Nephron (organoid): ENCODE data around the gene NEDD4L.
"Not testable (repeated sequence)": the region's sequence is repeated elsewhere in the genome, so short reads cannot be mapped to it uniquely, and the experiment has no call there.

Source experiments
- H3K27ac Mint-ChIP-seq, 3 experiments: 2 replicates each; pipeline ENCODE4 v1.8.0; 2020; ENCODE audit warnings: mixed read lengths in 3 of 3, mild to moderate bottlenecking in 2 of 3, moderate library complexity in 1 of 3
- H3K27me3 Mint-ChIP-seq: 2 replicates; pipeline ENCODE4 v1.8.0; 2021; ENCODE audit warnings: low read depth, mild to moderate bottlenecking, moderate library complexity, mixed read lengths
- H3K36me3 Mint-ChIP-seq: 2 replicates; pipeline ENCODE4 v1.8.0; 2020; ENCODE audit warnings: low read depth, mixed read lengths
- H3K4me1 Mint-ChIP-seq: 2 replicates; pipeline ENCODE4 v1.8.0; 2020; ENCODE audit warnings: mixed read lengths
- H3K4me3 Mint-ChIP-seq, 3 experiments: 2 replicates each; pipeline ENCODE4 v1.8.0; 2020; ENCODE audit warnings: mild to moderate bottlenecking in 3 of 3, mixed read lengths in 3 of 3, moderate library complexity in 2 of 3
- H3K9me3 Mint-ChIP-seq: 2 replicates; pipeline ENCODE4 v1.8.0; 2020; ENCODE audit warnings: mixed read lengths
- TF ChIP-seq, protein P1 (sequence below), 3 experiments: fragments of 200-600 bp; sonication (generic); IDR thresholded peaks; one replicate each; pipeline ENCODE4 v1.5.0; 2021; ENCODE audit warnings: antibody characterized with exemption in 3 of 3; ENCODE audit not compliant: unreplicated experiment in 3 of 3

The NEDD4L gene

DNA sequence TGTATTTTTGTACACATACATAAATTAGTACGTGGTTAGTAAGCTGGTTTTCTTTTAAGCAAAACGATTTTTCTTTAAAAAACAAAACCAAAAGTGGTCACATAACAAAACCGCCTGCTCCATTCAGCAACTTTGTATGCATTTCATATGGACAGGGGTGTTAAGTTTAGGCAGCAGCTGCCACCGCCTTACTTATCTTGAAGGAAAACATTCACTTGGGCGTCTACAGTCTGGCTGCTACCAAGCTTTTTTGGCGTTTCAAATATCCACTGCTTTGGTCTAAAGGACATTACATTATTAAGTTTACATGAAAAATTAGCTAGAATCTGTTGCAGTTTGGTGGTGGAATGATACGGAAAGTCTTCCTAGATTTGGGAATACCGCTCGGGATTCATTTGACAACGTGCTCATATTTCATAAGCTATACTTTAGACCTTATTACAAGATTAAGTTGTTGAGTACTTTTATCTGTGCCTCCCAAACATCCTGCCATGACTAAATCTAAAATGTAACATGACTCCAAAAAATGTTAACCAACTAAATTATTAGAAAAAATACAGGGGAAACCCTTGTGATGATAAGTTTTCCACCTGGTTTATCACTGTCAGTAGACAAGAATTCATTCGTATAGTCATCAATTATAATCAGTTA, 214.8 kb downstream of the NEDD4L start:
- Mint-ChIP-seq H3K27me3 (no peaks in the 10 kb centered on the region), H3K4me1 (peaks cover 70% of the 10 kb centered on the region), H3K9me3 (no peaks in the 10 kb centered on the region), H3K27ac (peak overlapping the region; percentile 59 to 97 (median 93)), H3K36me3 (peaks cover 24% of the 10 kb centered on the region), H3K4me3 (peak overlapping the region in 2 of 3 experiments; percentile 72 to 92)
- TF ChIP-seq, protein P1, sequence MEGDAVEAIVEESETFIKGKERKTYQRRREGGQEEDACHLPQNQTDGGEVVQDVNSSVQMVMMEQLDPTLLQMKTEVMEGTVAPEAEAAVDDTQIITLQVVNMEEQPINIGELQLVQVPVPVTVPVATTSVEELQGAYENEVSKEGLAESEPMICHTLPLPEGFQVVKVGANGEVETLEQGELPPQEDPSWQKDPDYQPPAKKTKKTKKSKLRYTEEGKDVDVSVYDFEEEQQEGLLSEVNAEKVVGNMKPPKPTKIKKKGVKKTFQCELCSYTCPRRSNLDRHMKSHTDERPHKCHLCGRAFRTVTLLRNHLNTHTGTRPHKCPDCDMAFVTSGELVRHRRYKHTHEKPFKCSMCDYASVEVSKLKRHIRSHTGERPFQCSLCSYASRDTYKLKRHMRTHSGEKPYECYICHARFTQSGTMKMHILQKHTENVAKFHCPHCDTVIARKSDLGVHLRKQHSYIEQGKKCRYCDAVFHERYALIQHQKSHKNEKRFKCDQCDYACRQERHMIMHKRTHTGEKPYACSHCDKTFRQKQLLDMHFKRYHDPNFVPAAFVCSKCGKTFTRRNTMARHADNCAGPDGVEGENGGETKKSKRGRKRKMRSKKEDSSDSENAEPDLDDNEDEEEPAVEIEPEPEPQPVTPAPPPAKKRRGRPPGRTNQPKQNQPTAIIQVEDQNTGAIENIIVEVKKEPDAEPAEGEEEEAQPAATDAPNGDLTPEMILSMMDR (IDR thresholded peaks at IDR 0.05; ENCODE audit: unreplicated experiment in 3 of 3) = no peak

DNA sequence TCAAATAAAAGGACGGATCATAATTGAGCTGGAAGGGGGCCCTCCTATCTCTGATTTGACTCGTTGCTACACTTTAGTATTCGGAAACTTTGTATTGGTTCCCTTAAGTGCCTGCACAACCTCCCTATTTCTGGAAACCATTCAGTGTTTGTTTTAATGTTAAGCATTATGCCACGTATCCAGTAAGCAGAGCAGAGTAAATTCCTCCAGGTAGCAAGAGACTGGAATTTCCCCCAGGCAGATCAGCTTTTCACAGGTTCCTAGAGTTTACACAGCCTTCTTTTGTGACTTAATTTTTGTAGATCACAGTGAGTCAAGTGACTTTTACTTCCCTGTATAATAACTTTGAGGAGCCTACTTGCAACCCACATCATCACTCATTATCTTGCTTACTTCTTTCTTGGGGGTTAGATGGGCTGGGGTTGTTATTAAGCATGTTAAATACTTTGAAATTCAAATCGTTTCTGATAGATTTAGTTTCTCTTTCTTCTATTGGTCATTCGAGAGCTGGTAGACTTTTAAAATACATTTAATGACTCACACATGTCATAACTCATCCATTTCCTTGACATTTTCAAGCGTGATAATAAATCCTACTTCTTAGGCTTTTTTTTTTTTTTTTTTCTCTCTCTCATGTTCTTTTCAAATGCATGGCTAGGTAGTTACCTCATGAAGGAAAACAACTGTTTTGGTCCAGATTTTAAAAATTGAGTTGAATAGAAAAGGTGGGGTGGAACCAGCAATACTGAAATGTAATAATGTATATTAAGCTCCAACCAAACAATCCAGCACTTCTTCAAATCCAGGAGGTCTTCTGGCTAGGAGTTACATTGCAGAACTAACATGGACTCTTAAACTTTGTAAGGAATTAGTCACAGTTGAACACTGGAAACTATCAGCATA, 219.3 kb downstream of the NEDD4L start:
- TF ChIP-seq, protein P1 (IDR thresholded peaks at IDR 0.05; ENCODE audit: unreplicated experiment in 3 of 3) = no peak
- Mint-ChIP-seq H3K36me3 (peaks cover 3% of the 10 kb centered on the region), H3K4me3 (peak overlapping the region in 1 of 3 experiments; percentile 28), H3K4me1 (peaks cover 79% of the 10 kb centered on the region), H3K9me3 (no peaks in the 10 kb centered on the region), H3K27me3 (no peaks in the 10 kb centered on the region), H3K27ac (peak overlapping the region; percentile 71 to 88 (median 74))

DNA sequence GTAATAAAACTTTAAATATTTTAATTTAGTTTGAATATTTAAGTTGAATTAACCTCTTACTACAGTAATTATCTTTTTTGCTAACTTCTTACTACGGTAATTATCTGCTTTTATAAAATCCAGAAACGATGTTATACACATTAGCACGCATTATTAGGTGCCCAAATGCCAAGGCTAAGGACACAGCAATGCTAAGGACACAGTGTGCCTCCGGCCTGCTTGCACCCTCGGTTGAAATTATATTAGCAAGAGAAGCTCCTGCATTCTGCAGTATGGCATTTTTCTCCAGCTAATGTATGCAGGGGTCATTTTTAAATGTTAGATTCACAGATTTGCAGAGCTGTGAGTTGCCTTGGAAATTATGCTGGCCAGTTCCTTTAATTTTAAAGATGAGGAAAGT, 220.0 kb downstream of the NEDD4L start:
- H3K27me3 Mint-ChIP-seq = no peaks in the 10 kb centered on the region
- H3K9me3 Mint-ChIP-seq = no peaks in the 10 kb centered on the region
- TF ChIP-seq, protein P1 (IDR thresholded peaks at IDR 0.05; ENCODE audit: unreplicated experiment in 3 of 3) = no peak
- H3K27ac Mint-ChIP-seq = peak overlapping the region in 1 of 3 experiments; percentile 46
- H3K4me1 Mint-ChIP-seq = peaks cover 87% of the 10 kb centered on the region
- H3K36me3 Mint-ChIP-seq = peaks cover 3% of the 10 kb centered on the region
- no peak overlapping the region for H3K4me3 Mint-ChIP-seq

DNA sequence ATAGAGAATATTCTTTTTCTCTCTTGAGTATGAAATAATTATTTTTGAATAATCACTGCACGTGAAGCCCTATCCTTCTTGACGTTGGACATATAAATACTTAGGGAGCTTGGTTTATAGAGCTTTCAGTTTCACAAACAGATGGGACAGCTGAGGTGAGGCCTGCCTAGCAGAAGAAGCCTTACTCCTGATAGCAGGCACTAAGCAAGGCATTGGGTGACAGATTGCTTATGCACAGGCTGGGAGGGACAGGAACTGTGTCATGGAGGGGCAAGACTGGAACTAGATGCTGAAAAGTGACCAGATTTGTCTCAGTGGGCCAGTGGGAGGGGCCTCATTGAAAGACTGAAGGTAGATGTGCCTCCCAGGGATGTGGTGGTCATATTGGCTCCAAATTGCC, 220.8 kb downstream of the NEDD4L start:
- Mint-ChIP-seq H3K27me3 (no peaks in the 10 kb centered on the region), H3K4me1 (peaks cover 88% of the 10 kb centered on the region), H3K36me3 (no peaks in the 10 kb centered on the region), H3K9me3 (no peaks in the 10 kb centered on the region), H3K27ac (peak overlapping the region; percentile 46 to 50 (median 47)), H3K4me3 (peak overlapping the region in 1 of 3 experiments; percentile 34)
- TF ChIP-seq, protein P1 (IDR thresholded peaks at IDR 0.05; ENCODE audit: unreplicated experiment in 3 of 3) = no peak

DNA sequence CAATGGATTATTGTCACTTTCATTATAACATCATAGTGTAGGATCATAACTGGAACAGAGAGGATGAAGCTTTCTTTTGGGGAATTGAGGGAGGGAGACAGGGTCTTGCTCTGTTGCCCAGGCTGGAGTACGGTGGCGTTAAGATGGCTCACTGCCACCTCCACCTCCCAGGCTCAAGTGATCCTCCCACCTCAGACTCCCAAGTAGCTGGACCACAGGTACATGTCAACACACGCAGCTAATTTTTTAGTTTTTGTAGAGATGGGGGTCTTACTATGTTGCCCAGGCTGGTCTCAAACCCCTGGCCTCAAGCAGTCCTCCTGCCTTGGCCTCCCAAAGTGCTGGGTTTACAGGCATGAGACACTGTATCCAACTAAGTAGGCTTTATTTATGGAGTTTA, 221.5 kb downstream of the NEDD4L start:
- Mint-ChIP-seq H3K27ac (peak overlapping the region in 1 of 3 experiments; percentile 73), H3K4me1 (peaks cover 88% of the 10 kb centered on the region)
- H3K36me3 Mint-ChIP-seq, H3K9me3 Mint-ChIP-seq, H3K4me3 Mint-ChIP-seq, H3K27me3 Mint-ChIP-seq: not testable (repeated sequence)

DNA sequence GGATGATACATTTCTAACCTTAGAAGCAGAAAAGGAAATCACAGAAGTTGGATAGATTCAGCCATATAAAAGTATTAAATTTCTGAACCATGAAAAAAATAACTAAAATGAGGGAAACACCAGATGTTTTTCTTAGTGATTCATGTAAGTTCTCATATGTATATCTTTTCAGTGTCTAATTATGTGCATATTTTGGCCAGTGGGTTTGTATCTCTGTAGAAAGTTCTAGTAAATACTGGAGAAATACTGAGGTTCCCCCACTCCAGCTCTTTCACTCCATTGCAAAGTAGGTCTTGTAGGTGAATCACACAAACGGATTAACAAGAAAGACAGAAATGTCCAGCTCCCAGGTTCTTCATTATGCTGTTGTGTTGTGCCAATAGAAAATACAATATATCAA, 222.3 kb downstream of the NEDD4L start:
- no peak overlapping the region for H3K4me3 Mint-ChIP-seq
- no peaks in the 10 kb centered on the region for H3K27me3 Mint-ChIP-seq
- H3K9me3 Mint-ChIP-seq = no peaks in the 10 kb centered on the region
- TF ChIP-seq, protein P1 (IDR thresholded peaks at IDR 0.05; ENCODE audit: unreplicated experiment in 3 of 3) = no peak
- H3K27ac Mint-ChIP-seq = peak overlapping the region in 2 of 3 experiments; percentile 4 to 73
- H3K36me3 Mint-ChIP-seq = no peaks in the 10 kb centered on the region
- peaks cover 84% of the 10 kb centered on the region for H3K4me1 Mint-ChIP-seq
